ENCODE data around the gene PPP1R14B. TPM values are rescaled to one million over a fixed set of nuclear protein-coding genes. Genes with fewer than 3 reads are reported as not detected.

PPP1R14B gene
- total RNA-seq, 1 donor from 2014 or later, result 286 TPM

DNA sequence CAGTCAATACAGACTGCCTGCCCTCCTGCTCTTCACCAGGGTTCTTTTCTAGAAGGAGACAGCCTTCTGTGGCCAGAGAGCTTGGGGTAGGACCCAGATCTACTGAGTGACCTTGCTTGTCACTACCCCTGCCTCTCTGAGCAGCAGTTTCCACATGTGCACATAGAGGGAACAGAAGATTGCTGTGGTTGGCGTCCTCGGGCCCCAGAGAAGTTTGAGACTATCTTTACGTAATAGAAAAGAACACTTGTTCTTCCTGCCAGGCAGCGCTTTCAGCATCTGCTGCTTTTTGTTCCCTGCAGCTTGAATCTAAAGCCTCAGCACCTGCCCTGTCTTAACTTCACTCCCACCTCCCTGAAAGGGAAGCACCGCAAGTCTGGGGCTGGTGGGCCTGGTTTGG, 7.7 kb downstream of the PPP1R14B start:
- Mint-ChIP-seq H3K36me3 (ENCODE audit: low read depth) (peaks cover 3% of the 10 kb centered on the region), H3K27ac (ENCODE audit: unreplicated experiment) (no peak overlapping the region), H3K4me1 (peaks cover 26% of the 10 kb centered on the region), H3K27me3 (ENCODE audit: low read depth) (peaks cover 2% of the 10 kb centered on the region), H3K4me3 (peak overlapping the region; percentile 86), H3K9me3 (no peaks in the 10 kb centered on the region)
- no peak for TF ChIP-seq CTCF (conservative IDR thresholded peaks at IDR 0.05)
- DNase-seq (ENCODE audit: low read depth, low spot score), result no peak

DNA sequence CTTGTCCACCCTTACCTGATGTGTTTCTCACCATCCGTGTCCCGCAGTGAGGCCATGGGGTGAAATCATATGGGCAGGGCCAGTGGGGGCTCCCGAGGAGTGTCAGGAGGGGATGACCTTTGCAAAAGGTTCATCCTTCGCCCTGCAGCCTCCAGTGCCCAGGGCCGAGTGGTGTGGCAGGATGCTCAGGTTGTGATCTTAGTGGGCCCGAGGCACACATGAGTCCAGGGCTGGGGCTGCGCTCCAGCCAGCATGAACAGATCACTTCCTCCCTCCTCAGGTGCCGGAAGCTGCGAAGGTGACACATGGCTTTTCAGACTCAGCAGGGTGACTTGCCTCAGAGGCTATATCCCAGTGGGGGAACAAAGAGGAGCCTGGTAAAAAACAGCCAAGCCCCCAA, 8.7 kb downstream of the PPP1R14B start:
- no peak for TF ChIP-seq CTCF (conservative IDR thresholded peaks at IDR 0.05)
- Mint-ChIP-seq H3K27ac (ENCODE audit: unreplicated experiment) (no peak overlapping the region), H3K4me1 (peaks cover 20% of the 10 kb centered on the region), H3K36me3 (ENCODE audit: low read depth) (peaks cover 3% of the 10 kb centered on the region), H3K9me3 (no peaks in the 10 kb centered on the region), H3K4me3 (peak overlapping the region; percentile 86), H3K27me3 (ENCODE audit: low read depth) (peaks cover 2% of the 10 kb centered on the region)
- no peak for DNase-seq (ENCODE audit: low read depth, low spot score)

DNA sequence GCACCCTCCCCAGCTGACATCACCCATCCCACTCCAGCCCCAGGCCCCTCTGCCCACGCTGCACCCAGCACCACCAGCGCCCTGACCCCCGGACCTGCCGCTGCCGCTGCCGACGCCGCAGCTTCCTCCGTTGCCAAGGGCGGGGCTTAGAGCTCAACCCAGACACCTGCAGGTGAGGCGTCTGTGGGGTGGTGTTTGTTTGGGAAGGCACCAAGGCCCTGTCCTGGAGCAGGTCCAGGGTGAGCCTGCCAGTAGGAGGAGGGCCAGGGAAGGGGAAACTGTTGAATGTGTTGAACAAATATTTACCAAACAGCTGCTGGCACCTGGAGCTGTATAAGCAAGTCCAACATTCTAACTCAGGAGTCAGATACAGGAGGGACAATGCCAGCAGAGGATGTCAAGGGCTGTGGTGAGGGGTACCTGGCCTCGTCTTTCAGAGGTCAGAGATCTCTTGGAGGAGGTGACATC, 9.2 kb downstream of the PPP1R14B start:
- TF ChIP-seq CTCF (conservative IDR thresholded peaks at IDR 0.05), result no peak
- H3K4me1 Mint-ChIP-seq, result peaks cover 20% of the 10 kb centered on the region
- DNase-seq (ENCODE audit: low read depth, low spot score), result no peak
- H3K27me3 Mint-ChIP-seq (ENCODE audit: low read depth), result peaks cover 2% of the 10 kb centered on the region
- no peaks in the 10 kb centered on the region for H3K9me3 Mint-ChIP-seq
- peak overlapping the region; percentile 86 for H3K4me3 Mint-ChIP-seq
- no peak overlapping the region for H3K27ac Mint-ChIP-seq (ENCODE audit: unreplicated experiment)
- peaks cover 3% of the 10 kb centered on the region for H3K36me3 Mint-ChIP-seq (ENCODE audit: low read depth)

DNA sequence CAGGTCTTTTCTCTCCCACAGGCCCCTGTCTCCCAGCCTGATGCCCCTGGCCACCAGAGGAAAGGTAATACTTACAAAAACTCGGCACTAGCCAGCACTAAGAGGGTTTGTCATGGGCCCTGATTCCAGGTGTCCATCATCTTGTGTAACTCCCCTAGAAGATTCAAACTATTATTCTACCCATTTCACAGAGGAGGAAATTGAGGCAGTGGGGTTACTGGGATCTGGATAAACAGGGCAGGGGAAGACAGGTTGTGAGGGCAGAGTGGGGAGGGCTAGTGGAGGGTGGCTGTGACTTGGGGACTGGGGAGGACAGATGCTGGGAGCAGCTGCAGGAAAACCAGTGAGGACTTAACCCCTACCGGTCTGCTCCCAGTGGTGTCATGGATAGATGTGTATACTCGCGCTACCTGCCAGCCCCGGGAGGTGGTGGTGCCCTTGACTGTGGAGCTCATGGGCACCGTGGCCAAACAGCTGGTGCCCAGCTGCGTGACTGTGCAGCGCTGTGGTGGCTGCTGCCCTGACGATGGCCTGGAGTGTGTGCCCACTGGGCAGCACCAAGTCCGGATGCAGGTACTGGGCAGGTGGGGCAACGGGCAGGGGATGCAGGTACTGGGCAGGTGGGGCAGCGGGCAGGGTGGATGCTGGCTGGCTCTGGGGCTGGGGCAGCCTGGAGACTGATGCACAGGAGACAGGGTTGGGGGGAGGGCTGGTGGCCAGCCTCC, 11.1 kb downstream of the PPP1R14B start:
- H3K4me1 Mint-ChIP-seq, result peaks cover 22% of the 10 kb centered on the region
- H3K4me3 Mint-ChIP-seq, result peak overlapping the region; percentile 86
- DNase-seq (ENCODE audit: low read depth, low spot score), result no peak
- no peak for TF ChIP-seq CTCF (conservative IDR thresholded peaks at IDR 0.05)
- H3K9me3 Mint-ChIP-seq, result no peaks in the 10 kb centered on the region
- no peak overlapping the region for H3K27ac Mint-ChIP-seq (ENCODE audit: unreplicated experiment)
- H3K36me3 Mint-ChIP-seq (ENCODE audit: low read depth), result peaks cover 3% of the 10 kb centered on the region
- H3K27me3 Mint-ChIP-seq (ENCODE audit: low read depth), result no peaks in the 10 kb centered on the region

- Mint-ChIP-seq H3K27ac (ENCODE audit: unreplicated experiment) (no peak overlapping the region), H3K4me1 (peaks cover 20% of the 10 kb centered on the region), H3K36me3 (ENCODE audit: low read depth) (peaks cover 3% of the 10 kb centered on the region), H3K27me3 (ENCODE audit: low read depth) (no peaks in the 10 kb centered on the region), H3K4me3 (peak overlapping the region; percentile 86), H3K9me3 (no peaks in the 10 kb centered on the region)
- peak; percentile 17 for TF ChIP-seq CTCF (conservative IDR thresholded peaks at IDR 0.05)
- DNase-seq (ENCODE audit: low read depth, low spot score), result no peak
Measured at GRCh38 chr11:64234647-64235379, 11.9 kb downstream of the PPP1R14B start.
